LNCAP (cell line): ENCODE measurements around the gene ARID1B.

Source experiments
- TF ChIP-seq, protein P1 (sequence below): fragments of 450-650 bp; IDR thresholded peaks from 2 replicates; pipeline ENCODE4 v1.5.1; 2017; ENCODE audit warnings: mild to moderate bottlenecking

The ARID1B gene

GRCh38 chr6:157134402-157135047, 357.3 kb downstream of the ARID1B start:
- TF ChIP-seq, protein P1, sequence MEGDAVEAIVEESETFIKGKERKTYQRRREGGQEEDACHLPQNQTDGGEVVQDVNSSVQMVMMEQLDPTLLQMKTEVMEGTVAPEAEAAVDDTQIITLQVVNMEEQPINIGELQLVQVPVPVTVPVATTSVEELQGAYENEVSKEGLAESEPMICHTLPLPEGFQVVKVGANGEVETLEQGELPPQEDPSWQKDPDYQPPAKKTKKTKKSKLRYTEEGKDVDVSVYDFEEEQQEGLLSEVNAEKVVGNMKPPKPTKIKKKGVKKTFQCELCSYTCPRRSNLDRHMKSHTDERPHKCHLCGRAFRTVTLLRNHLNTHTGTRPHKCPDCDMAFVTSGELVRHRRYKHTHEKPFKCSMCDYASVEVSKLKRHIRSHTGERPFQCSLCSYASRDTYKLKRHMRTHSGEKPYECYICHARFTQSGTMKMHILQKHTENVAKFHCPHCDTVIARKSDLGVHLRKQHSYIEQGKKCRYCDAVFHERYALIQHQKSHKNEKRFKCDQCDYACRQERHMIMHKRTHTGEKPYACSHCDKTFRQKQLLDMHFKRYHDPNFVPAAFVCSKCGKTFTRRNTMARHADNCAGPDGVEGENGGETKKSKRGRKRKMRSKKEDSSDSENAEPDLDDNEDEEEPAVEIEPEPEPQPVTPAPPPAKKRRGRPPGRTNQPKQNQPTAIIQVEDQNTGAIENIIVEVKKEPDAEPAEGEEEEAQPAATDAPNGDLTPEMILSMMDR: no peak

- TF ChIP-seq, protein P1: no peak
These were observed 358.5 kb downstream of the ARID1B start for GRCh38 chr6:157135691-157136090.

GRCh38 chr6:157137501-157137900, 360.3 kb downstream of the ARID1B start:
- TF ChIP-seq, protein P1: no peak

DNA sequence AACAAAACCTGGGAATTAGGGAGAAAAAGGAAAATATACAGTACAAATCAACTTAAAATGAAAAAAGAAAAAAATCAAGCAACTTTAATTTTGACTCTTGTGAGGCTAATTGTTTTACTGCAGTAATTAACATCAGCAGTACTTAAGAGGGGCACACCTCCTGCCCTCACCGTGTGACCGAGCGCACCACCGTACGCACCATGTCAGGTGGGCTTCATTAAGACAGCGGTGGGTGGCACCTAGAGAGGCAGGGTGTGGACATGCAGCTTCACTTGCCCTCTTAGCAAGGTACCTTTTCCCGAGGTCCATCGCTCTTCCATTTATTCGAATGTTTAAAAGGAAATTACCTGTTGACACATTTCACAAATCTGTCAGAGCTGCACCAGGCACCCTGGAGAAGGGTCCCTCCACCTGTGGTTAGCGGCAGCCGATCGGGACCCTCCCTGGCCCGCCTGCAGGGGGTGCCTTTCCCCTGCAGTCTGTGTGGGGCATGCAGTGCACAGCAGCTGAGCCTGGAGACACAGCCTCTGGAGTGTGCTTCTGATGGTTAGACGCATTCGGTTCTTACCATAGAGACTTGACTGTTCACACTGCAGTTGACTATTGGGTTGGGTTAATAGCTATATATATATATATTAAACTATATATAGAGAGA, 362.0 kb downstream of the ARID1B start:
- TF ChIP-seq, protein P1: no peak

GRCh38 chr6:157143171-157143889, 366.2 kb downstream of the ARID1B start:
- TF ChIP-seq, protein P1: no peak

GRCh38 chr6:157143890-157144798, 367.0 kb downstream of the ARID1B start:
- TF ChIP-seq, protein P1: no peak

- TF ChIP-seq, protein P1: no peak
These were observed 367.8 kb downstream of the ARID1B start for GRCh38 chr6:157144859-157145568.
